Erythroblast (primary cell): ENCODE measurements around the gene DTNB.

Experiments
- GATA1 ChIP-seq: IDR thresholded peaks from 2 replicates; pipeline ENCODE4 v1.6.1; 2011; ENCODE audit warnings: low read depth, mild to moderate bottlenecking, control low read depth, low read length, moderate library complexity
- POLR2A ChIP-seq: IDR thresholded peaks from 2 replicates; pipeline ENCODE4 v1.6.1; 2011; ENCODE audit warnings: mild to moderate bottlenecking, low read length

GRCh38 chr2:25411281-25411680, 262.1 kb downstream of the DTNB start:
- TF ChIP-seq POLR2A = no peak
- TF ChIP-seq GATA1 = no peak
